ENCODE measurements around the gene FBN3.

GRCh38 chr19:8041531-8041931 lies 107.9 kb downstream of the FBN3 start:
- TF ChIP-seq, protein P1, sequence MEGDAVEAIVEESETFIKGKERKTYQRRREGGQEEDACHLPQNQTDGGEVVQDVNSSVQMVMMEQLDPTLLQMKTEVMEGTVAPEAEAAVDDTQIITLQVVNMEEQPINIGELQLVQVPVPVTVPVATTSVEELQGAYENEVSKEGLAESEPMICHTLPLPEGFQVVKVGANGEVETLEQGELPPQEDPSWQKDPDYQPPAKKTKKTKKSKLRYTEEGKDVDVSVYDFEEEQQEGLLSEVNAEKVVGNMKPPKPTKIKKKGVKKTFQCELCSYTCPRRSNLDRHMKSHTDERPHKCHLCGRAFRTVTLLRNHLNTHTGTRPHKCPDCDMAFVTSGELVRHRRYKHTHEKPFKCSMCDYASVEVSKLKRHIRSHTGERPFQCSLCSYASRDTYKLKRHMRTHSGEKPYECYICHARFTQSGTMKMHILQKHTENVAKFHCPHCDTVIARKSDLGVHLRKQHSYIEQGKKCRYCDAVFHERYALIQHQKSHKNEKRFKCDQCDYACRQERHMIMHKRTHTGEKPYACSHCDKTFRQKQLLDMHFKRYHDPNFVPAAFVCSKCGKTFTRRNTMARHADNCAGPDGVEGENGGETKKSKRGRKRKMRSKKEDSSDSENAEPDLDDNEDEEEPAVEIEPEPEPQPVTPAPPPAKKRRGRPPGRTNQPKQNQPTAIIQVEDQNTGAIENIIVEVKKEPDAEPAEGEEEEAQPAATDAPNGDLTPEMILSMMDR (conservative IDR thresholded peaks at IDR 0.05 in 1 of 2, IDR thresholded peaks at IDR 0.05 in 1 of 2; ENCODE audit: extremely low read depth in 1 of 2, insufficient read depth in 1 of 2, low read depth in 1 of 2, low read length in 2 of 2) = no peak
- TF ChIP-seq EZH2 (IDR thresholded peaks at IDR 0.05; ENCODE audit: borderline replicate concordance, low read length) = no peak

Data from mammary epithelial cell (primary cell).